GM23338 (cell line): Measurements from ENCODE around the gene NAPG. TPM values are rescaled to one million over a fixed set of nuclear protein-coding genes. Genes with fewer than 3 reads are reported as not detected.
"Not testable (repeated sequence)": the region's sequence is repeated elsewhere in the genome, so short reads cannot be mapped to it uniquely, and the experiment has no call there.

Source experiments
- ATAC-seq: fragments of 200-7000 bp; cut with Tn5 transposase; 3 replicates; pipeline ENCODE4 v1.9.1; 2020
- DNase-seq: peaks from one replicate; pipeline ENCODE4 v3.0.0-alpha.2; 2015; ENCODE audit warnings: low spot score
- H2AFZ ChIP-seq: fragments of 200-600 bp; sonication (generic); 2 replicates; pipeline ENCODE4 v1.8.0; 2016; ENCODE audit warnings: antibody characterized with exemption, mild to moderate bottlenecking, moderate library complexity
- H3F3A ChIP-seq: fragments of 200-600 bp; sonication (generic); replicated peaks from 2 replicates; pipeline ENCODE4 v1.8.0; 2017; ENCODE audit warnings: antibody characterized with exemption, mixed run types, low read depth
- H3K27ac ChIP-seq: fragments of 200-600 bp; sonication (generic); 2 replicates; pipeline ENCODE4 v1.6.1; 2016; ENCODE audit warnings: low read depth
- H3K27me3 ChIP-seq: fragments of 200-600 bp; sonication (generic); 2 replicates; pipeline ENCODE4 v1.8.0; 2016; ENCODE audit warnings: mild to moderate bottlenecking, mixed run types, moderate library complexity; ENCODE audit not compliant: insufficient read depth
- H3K36me3 ChIP-seq: fragments of 200-600 bp; sonication (generic); 2 replicates; pipeline ENCODE4 v1.8.0; 2016; ENCODE audit warnings: mild to moderate bottlenecking; ENCODE audit not compliant: insufficient read depth
- H3K4me1 ChIP-seq: fragments of 200-600 bp; sonication (generic); 2 replicates; pipeline ENCODE4 v1.8.0; 2016; ENCODE audit warnings: mild to moderate bottlenecking, moderate library complexity; ENCODE audit not compliant: insufficient read depth
- H3K4me2 ChIP-seq: fragments of 200-600 bp; sonication (generic); 2 replicates; pipeline ENCODE4 v1.7.1; 2017; ENCODE audit warnings: mixed run types
- H3K4me3 ChIP-seq: fragments of 200-600 bp; sonication (generic); 2 replicates; pipeline ENCODE4 v1.6.1; 2016; ENCODE audit warnings: mixed run types
- H3K79me2 ChIP-seq: fragments of 200-600 bp; sonication (generic); replicated peaks from 2 replicates; pipeline ENCODE4 v1.8.0; 2017; ENCODE audit warnings: mild to moderate bottlenecking; ENCODE audit not compliant: insufficient read depth
- H3K9me2 ChIP-seq: fragments of 200-600 bp; sonication (generic); 2 replicates; pipeline ENCODE4 v1.8.0; 2017; ENCODE audit not compliant: insufficient read depth
- H4K20me1 ChIP-seq: fragments of 200-600 bp; sonication (generic); replicated peaks from 2 replicates; pipeline ENCODE4 v1.8.0; 2017; ENCODE audit warnings: mild to moderate bottlenecking; ENCODE audit not compliant: insufficient read depth
- H3K27ac Mint-ChIP-seq: 2 replicates; pipeline ENCODE4 v1.8.0; 2020; ENCODE audit warnings: inconsistent platforms, mild to moderate bottlenecking, moderate library complexity, mixed read lengths
- H3K27me3 Mint-ChIP-seq: 3 replicates; pipeline ENCODE4 v1.8.0; 2022; ENCODE audit warnings: low read depth, mild to moderate bottlenecking, moderate library complexity, mixed read lengths, inconsistent platforms; ENCODE audit not compliant: insufficient read depth, poor library complexity
- H3K36me3 Mint-ChIP-seq: 3 replicates; pipeline ENCODE4 v1.8.0; 2021; ENCODE audit warnings: low read depth, mild to moderate bottlenecking, inconsistent platforms, moderate library complexity, mixed read lengths
- H3K4me1 Mint-ChIP-seq: 3 replicates; pipeline ENCODE4 v1.8.0; 2020; ENCODE audit warnings: mild to moderate bottlenecking, inconsistent platforms, mixed read lengths
- H3K4me3 Mint-ChIP-seq: 3 replicates; pipeline ENCODE4 v1.8.0; 2021; ENCODE audit warnings: moderate library complexity, mild to moderate bottlenecking, inconsistent platforms, mixed read lengths
- H3K9me3 Mint-ChIP-seq: 3 replicates; pipeline ENCODE4 v1.8.0; 2020; ENCODE audit warnings: moderate library complexity, mild to moderate bottlenecking, inconsistent platforms, mixed read lengths
- CREB1 ChIP-seq: fragments of 250-450 bp; sonication (Bioruptor Pico); IDR thresholded peaks from 2 replicates; pipeline ENCODE4 v1.5.0; 2020; ENCODE audit warnings: low read depth, mild to moderate bottlenecking, moderate library complexity
- ETS1 ChIP-seq: IDR thresholded peaks from 2 replicates; pipeline ENCODE4 v1.6.1; 2016; ENCODE audit warnings: antibody characterized with exemption
- EZH2 ChIP-seq: fragments of 200-600 bp; sonication (generic); IDR thresholded peaks from one replicate; pipeline ENCODE4 v1.8.0; 2017; ENCODE audit warnings: antibody characterized with exemption, mild to moderate bottlenecking, low read depth; ENCODE audit not compliant: unreplicated experiment
- NANOG ChIP-seq: IDR thresholded peaks from 2 replicates; pipeline ENCODE4 v1.6.1; 2016; ENCODE audit warnings: antibody characterized with exemption, borderline replicate concordance
- ZNF331 ChIP-seq: fragments of 250-450 bp; sonication (Bioruptor Pico); IDR thresholded peaks from 2 replicates; pipeline ENCODE4 v1.5.0; 2020; ENCODE audit warnings: low read depth, mild to moderate bottlenecking, moderate library complexity
- polyA plus RNA-seq: library from polyadenylated mRNA; unstranded; fragments of >200 nt; fragmentation: Nextera tagmentation; extraction: Ambion mirVana; gene quantifications from 2 replicates; pipeline ENCODE4 v1.2.1, GENCODE V29; 2016
- total RNA-seq: library from RNA; depleted of rRNA; stranded (reverse); fragments of >200 nt; shearing (Covaris generic); gene quantifications from 2 replicates; pipeline ENCODE4 v1.2.3, GENCODE V29; 2014

Gene NAPG
- total and polyA plus RNA-seq, 2 experiments from 2014 or later, result 26.8 to 40.1 TPM

GRCh38 chr18:10571537-10571936 lies 45.7 kb downstream of the NAPG start:
- no peak overlapping the region for H3K4me3 ChIP-seq
- DNase-seq (no peak), ATAC-seq (no peak)
- H3K9me2 ChIP-seq, result no peaks in the 10 kb centered on the region
- H3K4me3 Mint-ChIP-seq, result no peak overlapping the region
- no peaks in the 10 kb centered on the region for H3K79me2 ChIP-seq
- TF ChIP-seq NANOG (no peak), EZH2 (no peak), ZNF331 (CRISPR knock-in tag) (no peak), ETS1 (no peak), CREB1 (no peak)
- no peak overlapping the region for H2AFZ ChIP-seq
- no peak overlapping the region for H3K27ac Mint-ChIP-seq
- no peaks in the 10 kb centered on the region for H4K20me1 ChIP-seq
- H3K4me2 ChIP-seq, result no peak overlapping the region
- no peaks in the 10 kb centered on the region for H3F3A ChIP-seq
- H3K4me1 Mint-ChIP-seq, result no peaks in the 10 kb centered on the region
- H3K36me3 ChIP-seq, result no peaks in the 10 kb centered on the region
- H3K9me3 Mint-ChIP-seq, result peaks cover 11% of the 10 kb centered on the region
- no peaks in the 10 kb centered on the region for H3K27me3 ChIP-seq
- H3K27ac ChIP-seq, result no peak overlapping the region
- peaks cover 3% of the 10 kb centered on the region; the same call in 1 of the 3 replicates for H3K36me3 Mint-ChIP-seq
- H3K27me3 Mint-ChIP-seq, result no peaks in the 10 kb centered on the region
- H3K4me1 ChIP-seq, result no peaks in the 10 kb centered on the region

GRCh38 chr18:10573261-10573660 lies 47.4 kb downstream of the NAPG start:
- not testable (repeated sequence) for H3K27me3 Mint-ChIP-seq, H3K79me2 ChIP-seq, H3K4me1 ChIP-seq, H3K4me3 ChIP-seq, H4K20me1 ChIP-seq, H2AFZ ChIP-seq, H3K4me1 Mint-ChIP-seq, H3K36me3 Mint-ChIP-seq, H3K36me3 ChIP-seq, H3K4me3 Mint-ChIP-seq, DNase-seq, ATAC-seq, H3K27me3 ChIP-seq, H3K27ac Mint-ChIP-seq, H3K9me2 ChIP-seq, H3F3A ChIP-seq, H3K27ac ChIP-seq, H3K4me2 ChIP-seq
- peaks cover 16% of the 10 kb centered on the region for H3K9me3 Mint-ChIP-seq

- H3K27ac ChIP-seq, ATAC-seq, H3K4me3 Mint-ChIP-seq, DNase-seq, H3K4me1 ChIP-seq, H3K27me3 ChIP-seq, H3K36me3 ChIP-seq, H2AFZ ChIP-seq, H4K20me1 ChIP-seq, H3K4me2 ChIP-seq, H3F3A ChIP-seq, H3K4me3 ChIP-seq, H3K27ac Mint-ChIP-seq, H3K4me1 Mint-ChIP-seq, H3K9me2 ChIP-seq, H3K27me3 Mint-ChIP-seq, H3K79me2 ChIP-seq: not testable (repeated sequence)
- H3K9me3 Mint-ChIP-seq, result peaks cover 25% of the 10 kb centered on the region
- peaks cover 16% of the 10 kb centered on the region for H3K36me3 Mint-ChIP-seq
Measured at GRCh38 chr18:10574412-10574811, 48.6 kb downstream of the NAPG start.

GRCh38 chr18:10577842-10578572 lies 52.2 kb downstream of the NAPG start:
- H3K4me2 ChIP-seq, H3K36me3 ChIP-seq, H3K27me3 ChIP-seq, H3K4me1 Mint-ChIP-seq, H3K27me3 Mint-ChIP-seq, H3K4me3 Mint-ChIP-seq, H4K20me1 ChIP-seq, DNase-seq, H2AFZ ChIP-seq, H3K79me2 ChIP-seq, H3K4me1 ChIP-seq, H3F3A ChIP-seq, ATAC-seq, H3K4me3 ChIP-seq, H3K9me2 ChIP-seq: not testable (repeated sequence)
- H3K27ac ChIP-seq, result peak overlapping the region; percentile 78; the same call in 1 of the 2 replicates
- Mint-ChIP-seq H3K36me3 (peaks cover 34% of the 10 kb centered on the region), H3K9me3 (peaks cover 40% of the 10 kb centered on the region), H3K27ac (peak overlapping the region; percentile 52)

- H3K4me1 ChIP-seq, DNase-seq, H3F3A ChIP-seq, H3K4me3 ChIP-seq, H3K9me2 ChIP-seq, H3K4me3 Mint-ChIP-seq, H4K20me1 ChIP-seq, H2AFZ ChIP-seq, H3K27me3 ChIP-seq, H3K36me3 ChIP-seq, H3K27ac ChIP-seq, H3K27me3 Mint-ChIP-seq, ATAC-seq, H3K79me2 ChIP-seq, H3K4me2 ChIP-seq, H3K4me1 Mint-ChIP-seq: not testable (repeated sequence)
- Mint-ChIP-seq H3K27ac (peak overlapping the region; percentile 52), H3K36me3 (peaks cover 34% of the 10 kb centered on the region), H3K9me3 (peaks cover 42% of the 10 kb centered on the region)
Measured at GRCh38 chr18:10578573-10578899, 52.7 kb downstream of the NAPG start.
